Iris pigment epithelial cell (primary cell): ENCODE data around the gene NUDT9.
"Not testable (repeated sequence)": the region's sequence is repeated elsewhere in the genome, so short reads cannot be mapped to it uniquely, and the experiment has no call there.

ENCODE experiments used
- DNase-seq: peaks from one replicate; pipeline ENCODE4 v3.0.0-alpha.2; 2011; ENCODE audit warnings: low read depth

The NUDT9 gene

GRCh38 chr4:87462102-87462501 lies 39.7 kb downstream of the NUDT9 start:
- DNase-seq = no peak

GRCh38 chr4:87465739-87466366 lies 43.5 kb downstream of the NUDT9 start:
- DNase-seq = peak; percentile 65

DNA sequence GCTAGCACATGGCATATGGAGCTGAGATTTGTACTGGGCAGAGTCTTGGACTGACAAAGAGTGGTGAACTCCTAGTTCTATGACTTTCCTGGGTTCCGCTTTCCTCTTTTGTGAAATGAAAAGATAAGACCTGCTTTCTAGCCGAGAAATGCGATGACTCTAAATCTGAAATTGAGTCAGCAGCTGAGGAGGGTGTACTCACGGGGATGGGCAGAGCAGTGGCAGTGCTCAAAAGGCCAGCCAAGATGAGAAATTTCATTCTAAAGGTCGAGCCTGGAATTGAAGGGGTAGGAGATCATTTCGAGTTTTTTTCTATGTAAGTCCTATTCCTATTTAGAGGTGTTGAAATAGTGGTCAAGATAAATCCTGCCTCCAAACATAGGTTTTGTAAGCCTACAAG lies 47.0 kb downstream of the NUDT9 start:
- DNase-seq = no peak

DNA sequence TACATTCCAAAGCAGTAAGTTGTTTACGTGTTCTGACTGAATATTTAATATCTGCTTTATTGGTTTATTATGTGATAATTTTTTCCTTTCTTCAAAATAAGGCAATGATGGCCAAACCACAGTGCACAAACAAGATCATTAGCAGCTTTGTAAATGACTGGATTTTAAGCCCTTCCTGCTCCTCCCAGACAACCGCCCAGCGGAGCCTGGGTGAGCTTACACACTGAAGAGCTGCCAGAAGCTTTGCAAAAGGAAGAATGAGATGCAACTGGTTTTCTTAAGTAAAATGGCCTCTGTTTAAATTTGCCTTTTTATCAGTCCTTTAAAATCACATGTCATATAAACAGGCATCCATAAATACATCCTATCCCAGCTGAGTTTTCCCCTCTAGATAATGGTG lies 54.6 kb downstream of the NUDT9 start:
- no peak for DNase-seq

DNA sequence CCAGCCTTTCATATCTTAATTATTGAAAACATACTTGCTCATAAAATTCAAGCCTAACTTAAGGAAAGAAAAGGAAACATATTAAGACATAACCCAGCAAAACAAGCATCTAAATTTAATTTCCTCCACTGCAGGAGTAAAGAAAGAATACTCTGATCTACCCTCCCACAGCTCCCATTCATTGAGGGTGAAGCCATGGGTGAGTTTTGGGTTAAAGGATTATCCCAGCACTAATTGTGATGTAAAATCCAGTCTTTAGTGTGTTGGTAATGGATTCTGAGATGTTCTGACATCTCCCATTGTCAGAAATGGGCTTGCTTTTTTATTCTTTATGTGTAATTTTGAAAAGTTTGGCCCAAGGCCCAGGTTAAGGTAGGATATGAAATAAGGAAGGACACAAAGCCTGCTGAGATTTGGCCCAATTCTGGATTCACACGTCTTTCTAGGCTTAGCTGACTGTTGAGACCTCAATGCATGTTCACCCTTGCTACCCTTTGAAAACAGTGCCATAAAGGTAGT lies 56.4 kb downstream of the NUDT9 start:
- DNase-seq = no peak

- no peak for DNase-seq
Measured at GRCh38 chr4:87481377-87481776, 59.0 kb downstream of the NUDT9 start.

GRCh38 chr4:87483247-87483646 lies 60.9 kb downstream of the NUDT9 start:
- DNase-seq = not testable (repeated sequence)

- peak; percentile 39 for DNase-seq
Measured at GRCh38 chr4:87488666-87489065, 66.3 kb downstream of the NUDT9 start.

DNA sequence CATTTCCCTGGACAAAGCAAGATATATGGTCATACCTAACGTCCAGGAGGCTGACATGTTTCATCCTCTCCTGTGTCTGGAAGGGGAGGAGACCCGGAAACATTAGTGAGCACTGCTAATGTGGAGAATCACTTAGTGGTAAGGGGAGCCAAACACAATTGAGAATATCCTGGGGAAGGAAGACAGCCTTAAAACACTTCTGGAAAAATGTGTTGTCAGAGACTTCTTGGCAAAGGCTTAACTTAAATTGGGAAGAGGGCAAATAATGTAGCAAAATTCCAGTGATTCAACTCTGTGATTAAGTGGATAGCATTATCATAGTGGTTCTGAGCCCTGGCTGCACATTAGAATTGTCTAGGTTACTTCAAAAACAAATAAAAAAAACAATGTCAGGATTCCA lies 67.3 kb downstream of the NUDT9 start:
- no peak for DNase-seq

- DNase-seq = no peak
Measured at GRCh38 chr4:87490664-87491369, 68.4 kb downstream of the NUDT9 start.

GRCh38 chr4:87491436-87491835 lies 69.1 kb downstream of the NUDT9 start:
- no peak for DNase-seq

DNA sequence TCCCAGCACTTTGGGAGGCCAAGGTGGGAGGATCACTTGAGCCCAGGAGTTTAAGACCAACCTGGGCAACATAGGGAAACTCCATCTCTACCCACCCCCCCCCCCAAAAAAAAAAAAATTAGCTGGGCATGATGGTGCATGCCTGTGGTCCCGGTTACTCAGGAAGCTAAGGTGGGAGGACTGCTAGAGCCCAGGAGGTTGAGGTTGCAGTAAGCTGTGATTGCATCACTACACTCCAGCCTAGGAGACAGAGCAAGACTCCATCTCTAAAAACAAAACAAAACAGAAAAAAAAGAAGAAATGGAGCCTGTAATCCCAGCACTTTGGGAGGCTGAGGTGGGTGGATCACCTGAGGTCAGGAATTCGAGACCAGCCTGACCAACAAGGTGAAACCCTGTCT lies 69.5 kb downstream of the NUDT9 start:
- DNase-seq = peak; percentile 67

GRCh38 chr4:87493115-87493514 lies 70.7 kb downstream of the NUDT9 start:
- DNase-seq = no peak

- no peak for DNase-seq
Measured at GRCh38 chr4:87497159-87497558, 74.8 kb downstream of the NUDT9 start.

DNA sequence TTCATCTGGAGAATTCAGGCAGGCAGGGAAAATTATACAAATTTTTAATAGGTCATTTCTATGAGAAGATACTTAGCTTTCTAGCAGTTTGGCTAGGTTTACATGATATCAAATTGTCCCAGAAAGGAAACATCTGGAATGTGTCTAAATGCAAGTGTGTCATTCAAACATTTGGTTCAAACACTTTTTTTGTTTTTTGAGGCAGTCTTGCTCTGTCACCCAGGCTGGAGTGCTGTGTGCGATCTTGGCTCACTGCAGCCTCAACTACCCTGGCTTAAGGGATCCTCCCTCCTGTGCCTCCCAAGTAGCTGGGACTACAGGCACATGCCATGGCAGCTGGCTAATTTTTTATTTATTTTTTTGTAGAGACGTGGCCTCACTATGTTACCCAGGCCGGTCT lies 75.2 kb downstream of the NUDT9 start:
- no peak for DNase-seq

DNA sequence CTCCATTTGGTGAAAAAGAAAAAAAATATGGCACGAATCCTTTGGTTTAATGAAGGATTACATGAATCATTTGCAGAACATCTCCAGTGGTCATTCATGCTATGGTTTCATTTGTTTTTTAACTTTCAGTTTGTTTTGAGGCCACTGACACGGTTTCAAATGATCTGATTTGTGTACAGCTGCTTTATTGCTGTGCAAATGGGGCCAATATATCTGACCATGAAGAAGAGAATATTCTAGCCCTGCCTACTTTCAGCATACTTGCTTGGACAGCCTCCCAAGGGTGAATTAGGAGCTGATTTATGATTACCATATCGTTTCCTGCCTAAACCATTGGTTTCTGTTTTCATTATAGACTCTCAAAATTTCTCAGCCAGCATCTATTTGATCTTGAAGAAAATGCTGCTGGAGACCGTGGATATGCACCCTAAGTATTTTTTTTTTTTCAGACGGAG lies 76.1 kb downstream of the NUDT9 start:
- DNase-seq = peak; percentile 80

DNA sequence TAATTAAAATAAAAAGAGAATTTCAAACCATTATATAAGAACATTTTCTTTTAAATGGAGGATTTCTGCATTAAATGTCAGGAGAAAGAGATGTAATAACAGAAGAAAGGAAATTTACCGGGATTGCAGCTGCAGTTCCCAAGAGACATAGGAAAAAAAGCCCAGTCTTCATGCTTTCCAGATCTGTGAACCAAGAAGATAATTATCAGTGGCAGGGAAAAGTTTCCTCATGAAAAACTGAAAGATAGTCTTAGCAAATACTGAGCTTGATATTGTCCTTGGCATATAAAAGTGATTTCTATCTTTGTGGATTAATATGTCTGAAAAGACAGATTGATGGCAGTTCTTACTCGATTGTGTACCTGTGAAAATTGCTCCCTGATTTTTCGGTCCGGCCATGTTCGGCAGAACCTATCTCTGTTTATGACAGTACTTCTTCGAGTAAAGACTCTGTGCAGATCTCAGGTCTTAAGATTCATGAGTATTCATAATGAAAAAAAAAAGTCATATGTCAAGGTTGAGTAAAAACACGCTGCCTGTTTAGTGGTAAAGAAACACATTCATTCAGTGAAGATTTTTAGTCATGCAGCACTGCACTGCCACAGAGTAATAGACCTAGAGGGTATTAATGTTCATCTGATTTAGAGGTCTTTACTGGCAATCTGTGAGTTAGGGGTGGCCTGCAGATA lies 77.2 kb downstream of the NUDT9 start:
- no peak for DNase-seq

DNA sequence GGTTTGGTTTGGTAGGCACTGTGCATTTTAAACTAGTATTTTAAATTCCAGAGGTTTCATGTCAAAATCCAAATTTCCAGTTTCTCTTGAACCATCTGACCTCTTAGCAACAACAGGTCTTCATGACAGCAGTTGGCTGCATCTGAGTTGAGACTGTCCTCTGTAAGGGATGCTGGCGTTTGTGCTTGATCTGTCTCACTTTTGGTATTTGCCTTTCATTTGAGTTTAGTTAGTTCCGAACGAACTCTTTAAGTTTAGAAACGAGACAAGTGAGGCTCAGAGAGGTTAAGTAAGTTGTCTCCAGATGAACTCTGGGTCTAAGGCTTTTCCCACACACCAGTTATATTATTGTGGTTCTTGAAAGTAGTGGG lies 77.7 kb downstream of the NUDT9 start:
- no peak for DNase-seq

GRCh38 chr4:87502580-87503238 lies 80.3 kb downstream of the NUDT9 start:
- peak; percentile 70 for DNase-seq

- no peak for DNase-seq
Measured at GRCh38 chr4:87505862-87506261, 83.5 kb downstream of the NUDT9 start.

DNA sequence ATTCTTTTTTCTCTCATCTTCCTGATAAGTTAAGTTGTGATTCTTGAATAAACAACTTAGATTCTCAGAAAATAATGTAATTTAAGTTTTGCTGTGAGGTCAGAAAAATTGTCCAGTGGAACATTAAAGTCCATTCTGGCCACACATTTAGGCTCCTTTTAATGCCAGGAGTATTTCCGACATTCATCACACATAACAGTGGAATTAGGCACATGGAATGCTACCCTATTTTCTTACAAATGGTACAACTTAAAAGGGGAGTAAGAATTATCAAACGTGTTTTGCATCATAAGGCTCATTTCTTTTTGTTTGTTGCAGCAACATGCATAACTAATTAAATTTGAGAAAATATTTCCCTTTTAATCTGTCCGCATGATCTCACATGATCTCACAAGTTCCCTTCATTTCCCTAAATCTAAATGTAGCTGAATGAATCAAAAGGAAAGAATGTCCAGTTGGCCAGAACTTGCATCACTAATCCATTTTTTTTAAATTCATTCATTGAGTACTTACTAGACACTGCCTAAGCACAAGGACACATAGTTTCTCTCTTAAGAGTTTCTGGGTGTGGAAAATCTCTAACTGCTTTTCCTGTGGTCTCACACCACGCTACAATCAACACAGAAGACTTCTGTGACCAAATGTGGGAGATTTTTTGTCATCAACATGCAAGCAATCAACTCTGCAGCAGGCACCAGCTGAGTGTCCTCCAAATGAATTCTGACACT lies 84.8 kb downstream of the NUDT9 start:
- peak; percentile 89 for DNase-seq
